ENCODE measurements around the gene TMEM203.
"Not testable (repeated sequence)": the region's sequence is repeated elsewhere in the genome, so short reads cannot be mapped to it uniquely, and the experiment has no call there.

TMEM203 gene

GRCh38 chr9:137241490-137242268 is 36.2 kb upstream of the TMEM203 start:
- DNase-seq: no peak

- DNase-seq: peak; percentile 99
Measured at GRCh38 chr9:137240841-137241489, 35.5 kb upstream of the TMEM203 start, which contains the start of gene TUBB4B. Gene TUBB4B, plus strand, starts transcription at chr9:137241287. Its CDS starts 74 bp downstream, at chr9:137241361.

DNA sequence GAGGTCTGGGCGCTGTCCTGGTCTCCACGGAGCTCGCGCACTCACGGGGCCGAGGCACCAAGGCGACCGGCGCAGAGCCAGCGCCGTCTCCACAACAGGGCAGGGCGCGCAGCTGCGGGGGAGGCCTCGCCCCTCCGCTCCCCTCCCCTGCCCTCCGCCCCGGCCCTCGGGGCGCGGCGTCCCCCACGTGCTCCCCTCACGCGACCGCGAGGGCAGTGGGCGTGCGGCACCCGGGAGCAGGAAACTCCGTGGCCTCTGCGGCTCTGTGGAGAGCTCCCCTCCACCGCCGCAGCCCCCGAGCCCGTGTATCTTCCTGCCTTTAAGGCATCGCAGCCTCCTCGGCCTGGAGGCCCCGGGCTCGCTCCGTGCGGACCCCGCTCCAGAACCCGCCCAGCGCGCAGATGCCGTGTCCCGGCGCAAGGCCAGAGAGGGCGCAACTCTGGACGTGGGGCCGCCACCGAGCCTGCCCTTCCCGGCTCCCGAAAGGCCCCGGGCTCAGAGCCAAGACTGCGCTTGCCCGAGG is 34.9 kb upstream of the TMEM203 start:
- DNase-seq: peak; percentile 47

DNA sequence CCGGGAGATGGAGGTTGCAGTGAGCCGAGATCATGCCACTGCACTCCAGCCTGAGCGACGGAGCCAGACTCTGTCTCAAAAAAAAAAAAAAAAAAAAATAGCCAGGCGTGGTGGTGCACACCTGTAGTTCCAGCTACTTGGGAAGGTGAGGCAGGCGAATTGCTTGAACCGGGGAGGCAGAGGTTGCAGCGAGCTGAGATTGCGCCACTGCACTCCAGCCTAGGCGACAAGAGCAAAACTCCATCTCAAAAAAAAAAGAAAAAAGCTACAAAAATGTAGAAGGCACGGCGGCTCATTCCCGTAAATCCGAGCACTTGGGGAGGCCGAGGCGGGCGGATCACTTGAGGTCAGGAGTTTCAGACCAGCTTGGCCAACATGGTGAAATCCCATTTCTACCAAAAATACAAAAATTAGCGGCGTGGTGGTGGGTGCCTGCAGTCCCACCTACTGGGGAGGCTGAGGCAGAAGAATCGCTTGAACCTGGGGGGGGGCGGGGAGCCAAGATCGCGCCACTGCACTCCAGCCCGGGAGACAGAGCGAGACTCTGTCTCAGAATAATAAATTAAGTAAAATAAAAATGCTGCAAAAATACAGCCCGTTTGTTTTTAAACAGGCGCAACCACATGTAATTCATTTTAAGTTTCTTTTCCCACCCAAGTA is 34.2 kb upstream of the TMEM203 start:
- DNase-seq: not testable (repeated sequence)

DNA sequence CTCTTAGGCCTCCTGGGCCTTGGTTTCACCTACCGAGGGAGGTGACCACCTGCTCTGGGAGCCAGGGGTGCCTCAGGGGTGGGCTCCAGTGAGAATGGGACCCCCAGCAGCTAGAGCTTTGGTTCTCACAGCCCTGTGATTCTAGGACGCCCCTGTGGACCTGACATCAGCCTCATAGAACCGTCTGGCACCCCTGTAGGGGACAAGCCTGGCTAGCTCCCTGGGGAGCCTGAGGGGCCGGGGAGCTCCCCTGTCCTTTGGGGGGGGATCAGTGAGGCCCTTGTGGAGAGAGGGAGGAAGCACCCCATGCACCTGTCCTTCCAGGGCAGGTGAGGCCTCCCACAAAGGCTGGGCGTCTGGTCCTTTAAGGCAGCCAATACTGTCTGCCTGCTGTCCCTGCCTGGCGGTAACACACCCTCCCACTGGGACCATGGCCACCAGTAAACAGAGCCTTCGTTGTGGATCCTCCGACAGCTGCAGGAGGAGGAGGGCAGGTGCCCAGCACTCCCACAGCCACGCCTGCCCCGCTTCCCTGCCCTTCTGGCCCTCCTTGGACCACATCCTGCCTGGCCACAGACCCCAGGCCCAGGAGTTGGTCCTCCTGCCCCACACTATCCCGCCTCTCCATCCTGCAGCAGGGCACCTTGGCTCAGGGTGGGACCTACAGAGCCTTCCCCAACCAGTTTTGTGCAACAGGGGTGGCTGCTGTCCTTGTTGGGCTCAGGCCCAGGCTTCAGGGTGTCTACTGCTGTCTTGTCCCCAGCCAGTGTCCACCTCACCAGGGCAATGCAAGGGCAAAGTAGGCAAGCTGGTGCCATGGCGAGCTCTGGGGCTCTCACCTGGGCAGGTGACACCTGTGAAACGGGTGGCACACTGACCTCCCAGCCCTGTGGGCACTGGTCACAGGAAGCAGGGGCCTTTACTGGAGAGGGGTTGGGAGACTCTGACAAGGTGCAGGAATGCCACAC is 32.6 kb upstream of the TMEM203 start:
- no peak for DNase-seq

GRCh38 chr9:137236936-137237421 is 31.5 kb upstream of the TMEM203 start:
- no peak for DNase-seq

DNA sequence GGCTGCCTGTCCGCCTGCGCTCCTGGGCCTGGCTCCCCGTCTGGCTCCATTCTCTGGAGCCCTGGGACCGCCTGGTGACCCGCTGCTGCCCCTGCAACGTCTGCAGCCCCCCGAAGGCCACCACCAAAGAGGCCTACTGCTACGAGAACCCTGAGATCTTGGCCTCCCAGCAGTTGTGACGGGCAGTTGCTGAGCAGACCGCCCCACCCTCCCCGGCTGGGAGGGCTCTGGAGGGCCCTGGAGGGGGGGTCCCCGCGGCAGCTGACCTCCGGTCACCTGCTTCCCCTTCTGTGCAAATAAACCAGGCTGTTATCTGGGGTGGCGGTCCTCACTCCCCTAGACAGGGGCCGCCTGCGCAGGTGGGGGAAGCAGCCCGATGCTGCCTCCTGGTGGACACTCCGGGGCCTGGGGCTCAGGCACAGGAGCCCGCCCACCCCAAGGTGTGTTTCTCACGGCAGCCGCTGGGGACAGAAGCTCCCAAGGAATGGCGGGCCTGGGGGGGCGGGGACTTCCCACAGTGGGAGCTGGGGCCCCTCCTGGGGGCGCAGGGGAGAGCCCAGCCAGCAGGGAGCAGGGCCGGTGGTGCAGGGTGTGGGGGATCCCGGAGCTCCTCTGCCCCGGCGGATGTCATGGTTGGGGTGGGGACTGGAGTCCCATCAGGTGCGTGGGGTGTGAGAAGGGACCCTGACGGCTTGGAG is 30.9 kb upstream of the TMEM203 start:
- peak; percentile 42 for DNase-seq

- DNase-seq: no peak
Measured at GRCh38 chr9:137235424-137236237, 30.2 kb upstream of the TMEM203 start.

DNA sequence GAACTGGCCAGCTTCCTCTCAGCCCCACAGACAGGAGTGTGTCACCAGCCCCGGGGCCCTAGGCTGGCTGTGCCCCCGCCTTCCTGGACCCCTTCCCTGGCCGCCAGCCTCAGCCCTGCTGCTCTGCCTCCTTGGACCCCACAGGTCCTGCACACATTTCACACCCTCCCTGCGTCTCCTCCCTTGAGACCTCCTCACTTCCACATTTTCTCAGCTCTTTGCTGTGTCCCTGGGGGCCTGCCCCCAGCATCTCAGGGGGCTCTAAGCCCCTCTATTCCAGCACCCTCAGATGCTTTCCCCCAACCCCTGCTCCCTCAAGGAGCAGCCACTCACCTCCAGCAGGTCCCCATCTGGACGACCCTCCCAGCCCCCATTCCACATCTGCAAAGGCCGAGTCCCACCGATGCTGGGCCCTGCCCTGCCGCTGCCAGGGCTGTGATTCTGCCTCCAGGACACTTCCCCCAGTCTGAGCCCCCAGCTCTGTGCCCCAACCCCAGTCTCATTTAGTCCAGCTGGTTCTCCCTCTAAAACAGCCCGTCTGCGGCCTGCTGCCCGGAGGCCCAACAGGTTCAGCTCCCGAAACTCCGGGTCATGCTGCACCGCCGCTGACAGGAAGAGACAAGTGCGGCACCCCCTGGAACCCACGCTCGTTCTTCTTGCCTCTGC is 29.4 kb upstream of the TMEM203 start:
- DNase-seq: no peak

- no peak for DNase-seq
Measured at GRCh38 chr9:137234055-137234697, 28.7 kb upstream of the TMEM203 start.

DNA sequence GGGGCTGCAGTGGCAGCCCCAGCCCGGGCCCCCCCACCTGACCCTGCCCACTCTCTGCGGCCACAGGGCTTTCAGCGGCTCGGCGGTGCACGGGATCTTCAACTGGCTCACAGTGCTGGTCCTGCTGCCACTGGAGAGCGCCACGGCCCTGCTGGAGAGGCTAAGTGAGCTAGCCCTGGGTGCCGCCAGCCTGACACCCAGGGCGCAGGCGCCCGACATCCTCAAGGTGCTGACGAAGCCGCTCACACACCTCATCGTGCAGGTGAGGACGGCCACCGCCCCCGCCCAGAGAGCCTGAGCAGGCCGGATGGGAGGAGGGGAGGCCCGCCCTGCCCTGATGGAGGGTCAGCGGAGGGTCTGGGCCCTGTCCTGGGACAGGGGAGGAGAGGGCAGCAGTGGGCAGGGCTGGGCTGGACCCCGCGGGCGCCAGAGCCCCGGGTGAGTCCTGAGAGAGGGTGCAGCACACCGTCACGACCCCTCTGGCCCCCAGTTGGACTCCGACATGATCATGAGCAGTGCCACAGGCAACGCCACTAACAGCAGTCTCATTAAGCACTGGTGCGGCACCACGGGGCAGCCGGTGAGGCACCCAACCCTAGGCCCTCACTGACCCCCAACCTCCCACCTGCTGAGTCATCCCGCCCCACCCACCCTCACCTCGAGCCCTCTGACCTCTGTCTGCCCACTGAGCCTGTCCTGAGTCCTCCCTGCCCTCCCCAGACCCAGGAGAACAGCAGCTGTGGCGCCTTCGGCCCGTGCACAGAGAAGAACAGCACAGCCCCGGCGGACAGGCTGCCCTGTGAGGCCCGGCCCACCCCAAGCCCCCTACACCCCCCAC is 27.9 kb upstream of the TMEM203 start:
- no peak for DNase-seq

DNA sequence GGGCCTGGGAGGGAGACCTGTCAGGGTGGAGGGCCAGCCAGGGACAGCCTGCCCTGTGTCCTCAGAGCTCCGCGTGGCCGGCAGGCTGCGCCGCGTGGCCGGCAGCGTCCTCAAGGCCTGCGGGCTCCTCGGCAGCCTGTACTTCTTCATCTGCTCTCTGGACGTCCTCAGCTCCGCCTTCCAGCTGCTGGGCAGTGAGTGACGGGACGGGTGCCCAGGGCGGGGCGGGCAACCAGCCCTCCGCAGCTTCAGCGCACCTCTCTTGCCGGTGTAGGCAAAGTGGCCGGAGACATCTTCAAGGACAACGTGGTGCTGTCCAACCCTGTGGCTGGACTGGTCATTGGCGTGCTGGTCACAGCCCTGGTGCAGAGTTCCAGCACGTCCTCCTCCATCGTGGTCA is 27.1 kb upstream of the TMEM203 start:
- no peak for DNase-seq

DNA sequence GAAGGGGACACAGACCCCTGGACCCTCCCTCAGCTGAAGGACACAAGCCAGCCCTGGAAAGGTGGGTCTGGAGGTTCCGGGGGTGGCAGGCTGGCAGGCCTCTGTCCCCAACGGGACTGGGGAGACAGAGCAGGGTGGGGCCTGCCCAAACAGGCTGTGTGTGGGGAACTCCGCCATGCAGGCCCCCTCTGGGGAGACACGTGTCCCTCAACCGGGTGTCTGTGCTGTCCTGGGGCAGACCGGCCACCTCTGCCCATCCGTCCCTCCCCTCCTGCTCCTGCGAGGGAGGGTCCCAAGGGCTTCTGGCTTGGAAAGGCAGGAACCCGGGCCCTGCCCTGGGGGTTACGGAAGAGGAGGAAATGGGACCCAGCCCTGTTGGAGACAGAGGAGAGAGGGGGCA is 26.7 kb upstream of the TMEM203 start:
- DNase-seq: no peak

- DNase-seq: no peak
Measured at GRCh38 chr9:137231372-137232039, 26.1 kb upstream of the TMEM203 start.

DNA sequence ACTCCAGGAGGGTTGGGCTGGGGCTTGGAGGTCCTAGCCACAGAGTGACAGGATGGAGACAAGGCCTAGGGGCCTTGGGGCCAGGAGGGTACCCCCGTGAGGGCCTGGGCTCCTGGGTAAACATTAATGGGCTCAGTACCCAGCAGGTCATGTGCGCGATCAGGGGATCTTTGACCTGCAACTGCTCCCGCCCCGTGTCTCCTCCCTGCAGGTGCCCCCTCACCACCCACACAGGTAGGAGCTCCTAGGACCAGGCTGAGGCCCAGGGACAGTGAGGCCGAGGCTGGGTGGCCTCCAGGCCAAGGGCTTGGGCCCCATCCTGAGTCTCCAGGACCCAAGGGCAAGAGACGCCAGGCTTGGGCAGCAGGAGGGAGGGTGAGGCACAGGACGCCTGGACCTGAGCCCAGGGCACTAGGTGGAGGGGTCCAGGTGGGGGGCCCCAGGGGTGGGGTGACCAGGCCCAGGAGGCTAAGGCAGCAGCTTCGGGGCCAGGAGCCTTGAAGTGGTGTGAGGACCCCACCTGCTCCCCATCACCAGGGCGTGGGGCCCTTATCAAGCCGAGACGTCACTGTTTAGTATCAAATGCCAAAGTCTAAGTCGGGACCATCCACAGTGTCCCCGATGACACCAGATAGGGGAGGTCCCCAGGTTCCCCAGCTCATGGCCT is 25.4 kb upstream of the TMEM203 start, which contains the start of gene SLC34A3:
SLC34A3 (plus strand) TSS at position 197 of the 667 bp plus-strand sequence. CDS start 802 bp downstream, outside the sequence.
- no peak for DNase-seq

GRCh38 chr9:137229903-137230704 is 24.7 kb upstream of the TMEM203 start:
- DNase-seq: no peak
